Body of pancreas (tissue), 4 donors: ENCODE measurements around the gene CD300E.

ENCODE experiments used
- CTCF ChIP-seq, 7 experiments: fragments of 450-650 bp in 4 of 7; fragments of 200-600 bp in 3 of 7; sonication (generic) in 3 of 7; IDR thresholded peaks; one replicate each; pipeline ENCODE4 v1.5.1; 2016 to 2019; ENCODE audit warnings: antibody characterized with exemption in 7 of 7
- POLR2A ChIP-seq, 3 donors: fragments of 450-650 bp; IDR thresholded peaks; one replicate each; pipeline ENCODE4 v1.6.1; 2016; ENCODE audit warnings: antibody characterized with exemption in 3 of 3, mild to moderate bottlenecking in 2 of 3

GRCh38 chr17:74604200-74604599 lies 19.3 kb downstream of the CD300E start:
- TF ChIP-seq CTCF (IDR thresholded peaks at IDR 0.05): no peak
- no peak for TF ChIP-seq POLR2A (IDR thresholded peaks at IDR 0.05)
